HG02759 (cell line): ENCODE results near the gene CACNB4.
A peak's percentile ranks its signal among the peaks of the same experiment; 100 is the strongest.

Source experiments
- ATAC-seq: cut with Tn5 transposase; IDR thresholded peaks from one replicate; pipeline ENCODE4 v1.9.1; 2021; ENCODE audit warnings: mild to moderate bottlenecking, moderate library complexity; ENCODE audit not compliant: unreplicated experiment

CACNB4 gene

GRCh38 chr2:151979694-151980093 is 119.2 kb downstream of the CACNB4 start:
- ATAC-seq, result no peak

DNA sequence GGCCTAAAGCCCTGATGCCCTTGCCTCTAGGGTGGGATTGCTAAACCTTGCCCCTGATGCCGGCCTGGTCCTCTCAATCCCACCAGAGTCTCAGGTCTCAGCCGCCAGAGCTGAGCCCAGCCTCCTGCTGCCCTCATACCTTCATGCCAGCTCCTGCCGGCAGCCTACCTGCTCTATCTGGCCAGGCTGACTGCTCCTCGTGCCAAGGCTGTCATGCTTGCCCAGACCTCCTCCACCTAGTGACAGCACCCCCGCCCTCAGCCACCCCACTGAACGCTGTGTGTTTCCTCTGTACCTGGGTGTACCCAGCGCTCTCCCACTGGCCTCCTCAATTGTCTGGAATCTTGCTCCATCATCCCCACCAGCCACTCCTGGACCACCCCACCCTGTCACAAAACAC is 120.1 kb downstream of the CACNB4 start:
- no peak for ATAC-seq

DNA sequence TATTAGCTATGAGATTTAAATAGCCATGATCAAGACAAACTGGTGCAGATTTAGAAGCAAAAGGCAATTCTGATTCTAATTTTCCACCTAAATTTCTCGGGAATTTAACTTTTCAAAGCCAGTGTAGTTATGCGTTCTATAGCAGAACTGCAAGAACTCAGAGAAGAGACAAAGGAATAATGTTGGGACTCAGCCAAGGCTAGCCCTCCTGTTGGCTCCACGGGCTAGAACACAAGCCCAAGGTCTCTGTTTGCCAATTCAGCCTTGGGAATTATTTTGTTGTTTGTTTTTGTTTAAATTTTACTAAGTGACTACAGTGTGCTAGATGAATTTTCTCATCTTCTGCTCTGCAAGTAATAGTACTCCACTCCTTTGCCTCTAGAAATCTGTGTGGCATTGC is 121.2 kb downstream of the CACNB4 start:
- no peak for ATAC-seq

- peak; percentile 87 for ATAC-seq
Measured at GRCh38 chr2:151976945-151977353, 121.9 kb downstream of the CACNB4 start.

- ATAC-seq, result no peak
Measured at GRCh38 chr2:151975460-151976414, 123.1 kb downstream of the CACNB4 start.

DNA sequence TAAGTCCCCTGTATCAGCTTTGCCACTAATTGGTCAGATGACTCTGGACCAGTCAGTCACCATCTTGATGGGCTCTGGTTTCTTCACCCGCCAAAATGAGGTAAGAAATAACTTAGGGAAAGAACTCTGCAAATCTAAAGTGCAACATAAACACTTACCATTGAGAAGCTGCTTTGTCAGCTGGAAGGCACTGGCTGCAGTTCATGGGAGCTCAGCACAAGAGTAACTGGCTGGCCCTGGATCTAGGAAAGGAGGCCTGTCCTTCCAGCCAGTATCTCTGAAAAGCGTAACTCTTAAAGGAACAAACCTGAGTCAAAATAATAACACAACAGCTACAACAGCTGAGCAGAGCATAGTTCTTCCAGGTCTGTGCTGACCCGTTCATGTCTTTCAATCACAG is 123.9 kb downstream of the CACNB4 start:
- ATAC-seq, result no peak

DNA sequence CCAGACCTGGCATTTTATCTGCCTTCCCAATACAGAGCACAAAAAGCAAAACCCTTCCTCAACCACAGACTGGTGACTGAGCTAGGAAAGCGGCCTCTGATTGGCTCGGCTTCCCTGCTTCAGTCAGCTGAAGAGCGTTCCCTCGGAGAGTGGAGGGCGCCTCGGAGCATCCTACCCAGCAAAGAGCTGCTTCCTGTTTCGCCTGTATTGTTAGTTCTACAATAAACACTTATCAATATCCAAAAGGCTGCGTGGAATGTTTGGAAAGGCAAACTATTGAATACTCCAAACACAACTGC is 125.0 kb downstream of the CACNB4 start:
- no peak for ATAC-seq

DNA sequence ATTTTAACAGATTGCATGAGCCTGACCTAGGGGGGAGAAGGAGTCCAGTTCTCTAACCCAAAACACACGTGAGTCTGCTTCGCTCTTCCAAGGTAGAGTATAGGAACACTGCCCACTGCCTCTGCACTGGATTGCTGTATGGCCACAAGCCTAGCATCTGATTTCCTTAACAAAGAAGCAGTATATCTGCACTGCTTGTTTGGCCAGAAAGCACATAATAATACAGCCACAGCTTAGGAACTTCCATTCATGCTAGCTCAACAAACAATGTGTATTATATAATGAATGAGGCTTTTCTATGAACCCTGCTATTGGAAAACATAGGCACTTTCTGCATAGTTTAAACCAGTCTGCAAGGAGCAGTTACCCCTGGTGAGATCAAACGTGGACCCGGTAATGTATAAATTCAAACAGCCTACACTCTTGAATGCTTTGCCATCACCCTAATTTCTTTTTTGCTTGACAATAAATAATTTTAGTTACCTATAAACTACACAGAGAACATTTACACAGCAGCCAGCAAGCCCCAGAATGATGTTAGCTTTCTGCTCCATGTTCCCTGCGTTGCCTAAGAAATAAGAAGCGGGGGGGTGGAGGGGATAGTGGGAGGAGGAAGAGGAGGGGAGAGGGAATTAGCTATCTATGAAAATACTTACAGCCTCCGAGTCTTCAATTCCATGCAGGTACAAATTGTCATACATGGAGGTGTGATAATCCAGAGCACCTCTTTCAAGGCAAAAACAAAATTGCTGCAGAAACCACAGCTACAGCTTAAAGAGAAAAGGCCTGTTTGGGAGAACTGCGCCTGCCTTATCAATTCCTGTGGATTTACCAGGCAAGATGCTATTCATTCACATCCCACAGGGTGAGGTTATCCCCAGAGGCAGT is 125.6 kb downstream of the CACNB4 start:
- no peak for ATAC-seq

- ATAC-seq, result no peak
Measured at GRCh38 chr2:151972241-151973012, 126.4 kb downstream of the CACNB4 start.

DNA sequence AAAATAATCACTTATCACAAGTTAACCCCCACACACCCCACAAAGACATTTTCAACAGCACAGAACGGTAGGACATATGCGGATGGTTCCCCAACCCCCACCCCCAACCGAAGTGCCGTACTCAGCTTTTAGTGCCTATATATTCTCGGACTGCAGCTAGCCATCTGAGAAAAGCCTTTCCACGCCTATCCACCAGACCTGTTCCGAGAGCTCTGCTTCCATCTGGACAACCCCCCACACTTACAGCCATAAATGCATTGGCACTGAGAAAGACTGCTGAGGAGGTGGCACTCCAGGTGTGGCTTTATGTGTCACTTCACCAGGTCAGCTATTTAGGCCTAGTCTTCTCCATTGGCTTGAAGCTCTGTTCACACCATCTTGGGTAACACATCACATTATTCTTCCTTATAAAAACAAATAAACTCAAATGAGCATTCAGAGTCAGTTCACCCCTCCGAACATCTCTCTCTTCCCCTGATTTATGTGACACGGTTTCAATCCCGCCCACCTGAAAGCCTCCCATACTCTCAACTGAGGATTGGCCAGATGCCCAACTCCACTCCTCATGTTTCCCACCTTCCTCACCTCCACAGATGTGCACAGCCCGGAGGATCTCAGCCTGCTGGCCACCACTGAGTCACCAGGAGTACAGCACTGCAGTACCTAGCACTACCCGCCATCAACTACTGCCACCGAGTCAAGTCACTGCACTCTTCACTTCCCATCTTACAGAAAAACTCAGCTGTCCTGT is 127.4 kb downstream of the CACNB4 start:
- no peak for ATAC-seq

- no peak for ATAC-seq
Measured at GRCh38 chr2:151968770-151969470, 129.9 kb downstream of the CACNB4 start.

GRCh38 chr2:151967829-151968722 is 130.8 kb downstream of the CACNB4 start:
- no peak for ATAC-seq

- ATAC-seq, result no peak
Measured at GRCh38 chr2:151965884-151966283, 133.0 kb downstream of the CACNB4 start.

DNA sequence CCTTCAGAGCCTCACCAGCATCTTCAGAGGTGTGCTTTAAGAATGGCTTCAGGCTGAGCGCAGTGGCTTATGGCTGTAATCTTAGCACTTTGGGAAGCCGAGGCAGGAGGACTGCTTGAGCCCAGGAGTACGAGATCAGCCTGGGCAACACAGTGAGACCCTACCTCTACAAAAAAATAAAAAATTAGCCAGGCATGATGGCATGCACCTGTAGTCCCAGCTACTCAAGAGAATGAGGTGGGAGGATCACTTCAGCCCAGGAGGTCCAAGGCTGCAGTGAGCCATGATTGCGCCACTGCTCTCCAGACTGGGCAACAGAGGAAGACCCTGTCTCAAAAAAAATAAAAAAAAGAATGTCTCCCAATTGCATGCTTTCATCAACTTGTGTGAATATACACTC is 137.3 kb downstream of the CACNB4 start:
- ATAC-seq, result no peak

DNA sequence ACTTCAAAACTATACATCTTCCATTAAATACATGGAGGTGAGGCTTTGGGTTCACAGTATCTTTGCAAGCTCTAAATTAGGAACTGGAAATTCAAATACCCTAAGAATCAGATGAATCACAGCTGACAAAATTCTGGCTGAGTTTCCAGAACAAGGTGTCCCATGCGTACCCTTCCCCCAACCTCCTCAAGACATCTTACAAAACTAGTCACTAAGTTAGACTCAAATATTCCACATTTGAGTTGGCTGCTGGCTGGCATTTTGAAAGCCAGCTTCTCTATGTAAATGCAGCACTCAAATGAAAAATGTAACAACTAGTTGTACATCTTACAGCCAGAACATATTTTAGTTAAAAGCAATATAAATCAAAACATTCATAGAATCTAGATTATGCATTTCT is 139.6 kb downstream of the CACNB4 start:
- ATAC-seq, result no peak

GRCh38 chr2:151953467-151953866 is 145.4 kb downstream of the CACNB4 start:
- ATAC-seq, result no peak

GRCh38 chr2:151952691-151953456 is 146.0 kb downstream of the CACNB4 start:
- ATAC-seq, result no peak

DNA sequence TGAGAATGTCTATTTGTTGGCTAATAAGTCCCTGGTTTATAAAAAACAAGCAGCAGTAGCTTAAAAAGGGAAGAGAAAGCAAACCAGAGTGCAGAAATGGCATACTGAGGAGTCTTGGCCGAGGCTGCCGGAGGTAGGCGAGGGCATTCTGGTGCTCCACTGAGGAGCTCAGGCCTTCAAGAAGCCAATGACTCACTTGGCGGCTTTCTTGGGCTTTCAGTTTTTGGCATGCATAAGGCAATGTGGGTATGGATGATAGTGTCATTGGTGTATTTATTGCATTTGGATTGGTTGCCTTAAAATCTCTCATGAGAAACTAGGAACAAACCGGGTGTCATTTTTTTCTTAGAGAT is 151.1 kb downstream of the CACNB4 start:
- peak; percentile 51 for ATAC-seq
